ENCODE measurements around the gene ADD2. TPM values are rescaled to one million over a fixed set of nuclear protein-coding genes. Genes with fewer than 3 reads are reported as not detected.

Gene ADD2
- total RNA-seq, 1 donor from 2014 or later, result 1.4 TPM

- H3K27me3 ChIP-seq, result no peaks in the 10 kb centered on the region
- no peak for TF ChIP-seq CTCF (IDR thresholded peaks at IDR 0.05)
- ATAC-seq (no peak), DNase-seq (no peak)
- no peak overlapping the region for H3K4me3 ChIP-seq
- no peaks in the 10 kb centered on the region for H3K9me3 ChIP-seq
- H3K36me3 ChIP-seq, result no peaks in the 10 kb centered on the region
- no peaks in the 10 kb centered on the region for H3K4me1 ChIP-seq
- no peak overlapping the region for H3K27ac ChIP-seq
- intact Hi-C loops (cut with DNase I), result no loop called here
Measured at GRCh38 chr2:70633508-70633907, 134.5 kb downstream of the ADD2 start.

- no peaks in the 10 kb centered on the region for H3K4me1 ChIP-seq
- H3K27ac ChIP-seq, result no peak overlapping the region
- intact Hi-C loops (cut with DNase I), result no loop called here
- no peaks in the 10 kb centered on the region for H3K9me3 ChIP-seq
- ATAC-seq, result no peak
- no peak for DNase-seq
- no peaks in the 10 kb centered on the region for H3K27me3 ChIP-seq
- no peak overlapping the region for H3K4me3 ChIP-seq
- H3K36me3 ChIP-seq, result no peaks in the 10 kb centered on the region
- no peak for TF ChIP-seq CTCF (IDR thresholded peaks at IDR 0.05)
Measured at GRCh38 chr2:70632966-70633365, 135.0 kb downstream of the ADD2 start.

GRCh38 chr2:70632388-70632787 is 135.6 kb downstream of the ADD2 start:
- Histone ChIP-seq H3K27me3 (no peaks in the 10 kb centered on the region), H3K4me1 (no peaks in the 10 kb centered on the region), H3K4me3 (no peak overlapping the region), H3K27ac (no peak overlapping the region), H3K9me3 (no peaks in the 10 kb centered on the region), H3K36me3 (no peaks in the 10 kb centered on the region)
- TF ChIP-seq CTCF (IDR thresholded peaks at IDR 0.05), result no peak
- DNase-seq, result no peak
- ATAC-seq, result no peak
- intact Hi-C loops (cut with DNase I), result no loop called here

- ATAC-seq (no peak), DNase-seq (no peak)
- H3K27ac ChIP-seq, result no peak overlapping the region
- no peaks in the 10 kb centered on the region for H3K27me3 ChIP-seq
- no peaks in the 10 kb centered on the region for H3K36me3 ChIP-seq
- H3K9me3 ChIP-seq, result no peaks in the 10 kb centered on the region
- H3K4me1 ChIP-seq, result no peaks in the 10 kb centered on the region
- TF ChIP-seq CTCF (IDR thresholded peaks at IDR 0.05), result no peak
- intact Hi-C loops (cut with DNase I), result no loop called here
- no peak overlapping the region for H3K4me3 ChIP-seq
Measured at GRCh38 chr2:70630761-70631160, 137.2 kb downstream of the ADD2 start.

GRCh38 chr2:70627211-70627898 is 140.6 kb downstream of the ADD2 start:
- ATAC-seq (no peak), DNase-seq (no peak)
- TF ChIP-seq CTCF (IDR thresholded peaks at IDR 0.05), result no peak
- H3K36me3 ChIP-seq, result no peaks in the 10 kb centered on the region
- intact Hi-C loops (cut with DNase I), result no loop called here
- no peaks in the 10 kb centered on the region for H3K9me3 ChIP-seq
- no peak overlapping the region for H3K27ac ChIP-seq
- H3K4me3 ChIP-seq, result no peak overlapping the region
- H3K4me1 ChIP-seq, result no peaks in the 10 kb centered on the region
- no peaks in the 10 kb centered on the region for H3K27me3 ChIP-seq
